HG03521 (cell line): ENCODE measurements around the gene INTS7.
"Not testable (repeated sequence)": the region's sequence is repeated elsewhere in the genome, so short reads cannot be mapped to it uniquely, and the experiment has no call there.

Source experiments
- ATAC-seq: cut with Tn5 transposase; IDR thresholded peaks from one replicate; pipeline ENCODE4 v1.9.1; 2021; ENCODE audit warnings: mild to moderate bottlenecking, moderate library complexity; ENCODE audit not compliant: unreplicated experiment

Gene INTS7

DNA sequence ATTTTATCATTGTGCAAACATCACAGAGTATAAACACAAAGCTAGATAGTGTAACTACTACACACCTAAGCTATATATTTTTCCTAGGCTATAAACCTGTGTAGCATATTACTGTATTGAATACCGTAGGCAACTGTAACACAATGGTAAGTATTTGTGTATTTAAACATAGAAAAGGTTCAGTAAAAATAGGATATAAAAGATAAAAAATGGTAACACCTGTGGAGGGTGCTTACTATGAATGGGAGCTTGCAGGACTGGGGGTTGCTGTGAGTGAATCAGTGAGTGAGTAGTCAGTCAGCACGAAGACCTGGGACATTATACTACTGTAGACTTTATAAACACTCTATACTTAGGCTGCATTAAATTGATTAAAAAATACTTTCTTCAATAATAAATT, 4.3 kb upstream of the INTS7 start:
- no peak for ATAC-seq

- ATAC-seq: no peak
These were observed 2.5 kb upstream of the INTS7 start for GRCh38 chr1:212037900-212038299.

DNA sequence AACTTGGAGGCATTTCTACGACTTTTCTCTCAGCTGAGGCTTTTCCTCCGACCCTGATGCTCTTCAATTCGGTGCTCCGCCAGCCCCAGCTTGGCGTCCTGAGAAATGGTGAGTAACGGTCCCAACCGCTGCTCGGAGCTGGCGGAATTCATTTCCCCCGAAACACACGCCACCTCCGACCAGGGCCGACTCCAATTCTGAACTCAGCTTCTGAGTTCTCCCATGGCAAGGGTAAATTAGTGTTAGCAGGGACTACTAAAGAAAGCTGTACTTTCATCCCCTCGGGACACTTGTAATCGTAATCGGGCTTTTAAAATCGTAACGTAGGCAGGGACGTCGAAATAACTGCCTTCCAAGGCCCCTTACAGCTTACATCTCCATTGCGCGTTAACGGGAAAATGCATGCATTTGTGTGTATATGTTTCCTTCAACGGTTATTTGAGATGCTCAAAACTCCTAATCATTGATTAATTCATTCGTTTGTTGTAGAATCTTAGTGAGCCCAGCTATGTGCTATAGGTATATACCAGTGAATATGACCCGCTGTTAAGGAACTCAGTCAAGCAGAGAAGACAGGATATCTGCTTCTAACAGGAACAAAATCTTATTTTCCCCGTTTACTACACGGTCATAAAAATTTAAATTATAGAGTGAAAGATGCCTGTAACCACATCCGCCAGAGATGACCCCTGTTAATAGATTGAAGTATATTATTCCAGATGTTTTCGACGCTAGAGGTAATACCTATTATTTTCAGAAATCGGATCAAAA, 663 bp upstream of the INTS7 start:
- peak; percentile 11 for ATAC-seq

GRCh38 chr1:212034516-212035122, 738 bp downstream of the INTS7 start:
- no peak for ATAC-seq

- ATAC-seq: no peak
These were observed 4.3 kb downstream of the INTS7 start for GRCh38 chr1:212030936-212031528.

DNA sequence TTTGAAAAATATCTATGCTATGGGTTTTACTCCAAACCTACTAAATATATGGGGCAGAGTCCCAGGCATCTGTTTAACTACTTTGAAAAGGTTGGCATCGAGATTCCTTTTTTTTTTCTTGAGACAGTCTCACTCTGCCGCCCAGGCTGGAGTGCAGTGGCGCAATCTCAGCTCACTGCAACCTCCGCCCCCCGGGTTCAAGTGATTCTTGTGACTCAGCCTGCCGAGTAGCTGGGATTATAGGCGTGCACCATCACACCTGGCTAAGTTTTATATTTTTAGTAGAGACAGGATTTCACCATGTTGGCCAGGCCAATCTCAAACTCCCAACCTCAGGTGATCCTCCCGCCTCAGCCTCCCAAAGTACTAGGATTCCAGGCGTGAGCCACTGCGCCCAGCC, 7.6 kb downstream of the INTS7 start:
- ATAC-seq: not testable (repeated sequence)

GRCh38 chr1:212024469-212025149, 10.7 kb downstream of the INTS7 start:
- no peak for ATAC-seq

DNA sequence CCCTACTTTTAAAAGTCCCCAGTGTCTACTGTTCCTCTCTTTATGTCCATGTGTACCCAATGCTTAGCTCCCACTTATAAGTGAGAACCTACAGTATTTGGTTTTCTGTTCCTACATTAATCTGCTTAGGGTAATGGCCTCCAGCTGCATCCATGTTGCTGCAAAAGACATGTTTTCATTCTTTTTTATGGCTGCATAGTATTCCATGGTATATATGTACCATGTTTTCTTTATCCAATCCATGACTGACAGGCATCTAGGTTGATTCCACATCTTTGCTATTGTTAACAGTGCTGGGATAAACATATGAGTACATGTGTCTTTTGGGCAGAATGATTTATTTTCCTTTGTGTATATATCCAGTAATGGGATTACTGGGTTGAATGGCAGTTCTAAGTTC, 12.4 kb downstream of the INTS7 start:
- ATAC-seq: not testable (repeated sequence)

DNA sequence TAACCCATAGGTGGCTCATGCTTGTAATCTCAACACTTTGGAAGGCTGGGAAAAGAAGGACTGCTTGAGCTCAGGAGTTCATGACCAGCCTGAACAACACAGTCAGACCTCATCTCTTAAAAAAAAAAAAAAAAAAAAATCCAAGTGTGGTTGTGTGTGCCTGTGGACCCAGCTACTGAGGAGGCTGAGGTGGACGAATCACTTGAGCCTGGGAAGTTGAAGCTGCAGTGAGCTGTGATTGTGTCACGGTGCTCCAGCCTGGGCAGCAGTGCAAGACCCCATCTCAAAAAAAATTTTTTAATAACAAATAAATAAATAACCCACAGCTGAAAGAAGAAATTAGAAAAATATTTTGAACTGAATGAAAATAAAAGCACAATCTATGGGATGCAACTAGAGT, 13.8 kb downstream of the INTS7 start:
- no peak for ATAC-seq

GRCh38 chr1:212020975-212021374, 14.4 kb downstream of the INTS7 start:
- ATAC-seq: no peak

DNA sequence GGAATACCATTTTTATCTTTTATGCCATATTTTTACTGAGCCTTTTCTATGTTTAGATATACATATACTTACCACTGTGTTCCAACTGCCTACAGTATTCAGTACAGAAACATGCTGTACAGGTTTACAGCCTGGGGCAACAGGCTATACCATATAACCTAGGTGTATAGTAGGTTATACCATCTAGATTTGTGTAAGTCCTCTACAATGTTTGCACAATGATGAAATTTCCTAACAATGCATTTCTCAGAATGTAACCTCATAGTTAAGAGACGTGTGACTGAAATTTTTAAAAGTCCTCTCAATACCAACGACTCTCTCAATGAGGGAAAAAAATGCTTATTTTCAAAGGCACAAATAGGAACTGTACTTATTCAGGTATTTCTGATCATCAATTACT, 21.7 kb downstream of the INTS7 start:
- ATAC-seq: no peak

DNA sequence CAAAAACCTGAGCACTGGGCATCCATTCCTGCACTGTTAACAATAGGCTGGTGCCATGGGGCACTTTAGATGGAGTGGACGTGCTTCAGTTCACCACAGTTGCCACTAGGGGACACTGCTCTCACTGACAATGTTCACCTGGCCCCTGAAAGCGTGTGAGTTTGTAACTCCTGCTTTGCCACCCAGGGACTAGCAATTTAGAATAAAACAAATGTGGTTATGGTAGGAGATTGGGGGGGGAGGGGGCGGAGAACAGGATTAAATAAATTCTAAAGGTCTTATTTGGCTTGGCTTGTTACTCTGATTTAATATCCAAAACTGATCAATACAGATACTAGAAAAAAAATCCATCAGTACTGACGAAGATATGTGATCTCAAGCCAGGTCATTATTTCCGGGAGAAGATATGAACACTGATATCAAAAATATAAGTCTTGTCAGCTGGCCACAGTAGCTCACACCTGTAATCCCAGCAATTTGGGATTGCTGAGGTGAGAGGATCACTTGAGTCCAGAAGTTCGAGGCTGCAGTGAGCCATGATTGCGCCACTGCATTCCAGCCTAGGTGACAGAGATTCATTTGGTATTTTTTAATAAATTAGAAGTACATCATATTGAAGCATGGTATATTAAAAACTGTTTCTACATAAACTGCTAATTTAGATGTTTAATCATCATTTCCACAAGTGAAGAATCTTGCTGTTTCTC, 23.2 kb downstream of the INTS7 start:
- peak; percentile 84 for ATAC-seq

DNA sequence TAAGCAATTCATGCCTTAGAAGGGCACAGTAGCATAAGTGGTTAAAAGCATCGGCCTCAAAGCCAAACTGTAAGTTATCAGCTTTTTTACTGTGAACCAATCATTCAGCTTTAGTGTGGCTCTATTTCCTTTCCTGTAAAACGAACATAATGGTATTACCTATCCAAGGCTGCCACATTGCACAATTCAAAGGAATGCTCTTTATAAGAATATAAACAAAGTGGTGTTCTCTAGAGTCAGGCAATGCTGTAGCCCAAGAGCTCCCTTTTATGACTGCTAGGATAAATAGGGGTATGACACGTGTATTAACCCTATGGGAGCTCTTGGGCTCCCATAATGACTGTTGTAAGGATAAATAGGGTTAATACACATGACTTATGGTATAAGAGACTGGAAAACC, 25.4 kb downstream of the INTS7 start:
- no peak for ATAC-seq

GRCh38 chr1:212009561-212009960, 25.8 kb downstream of the INTS7 start:
- ATAC-seq: no peak

DNA sequence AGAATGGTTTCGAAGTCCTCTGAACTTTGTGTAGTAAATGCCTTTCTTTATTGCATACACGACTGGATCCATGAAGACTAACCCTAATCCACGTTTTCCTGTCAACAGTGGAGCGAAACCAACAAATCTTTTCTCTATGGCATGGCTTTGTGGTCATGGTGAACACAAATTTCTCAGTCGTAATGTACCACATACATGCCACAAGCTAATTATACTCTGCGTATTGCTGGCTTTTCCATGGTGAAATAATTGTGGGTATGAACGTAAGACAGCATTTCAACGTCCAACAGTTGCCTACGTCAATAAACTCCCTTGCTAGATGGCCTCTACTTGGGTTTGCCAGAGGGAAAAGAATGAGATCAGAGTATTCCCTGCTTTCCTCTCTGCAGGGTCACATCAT, 27.5 kb downstream of the INTS7 start:
- no peak for ATAC-seq

DNA sequence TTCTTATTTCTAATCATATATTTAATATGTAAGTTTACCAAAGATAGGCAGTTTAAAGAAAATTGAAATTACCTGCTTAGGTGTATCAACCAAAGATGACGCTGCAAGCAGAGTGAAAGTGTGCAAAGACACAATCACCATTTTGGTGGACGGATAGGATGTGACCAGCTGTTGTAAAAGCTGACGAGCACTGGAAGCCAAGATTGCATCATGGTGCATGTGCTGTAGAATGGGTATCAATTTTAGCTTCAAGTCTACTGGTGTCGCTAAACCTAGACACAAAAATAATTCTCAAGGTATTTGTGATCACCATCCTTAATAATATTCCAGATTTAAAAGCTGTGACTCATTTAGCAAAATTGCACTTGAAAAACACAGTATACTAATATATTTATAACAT, 28.2 kb downstream of the INTS7 start:
- ATAC-seq: no peak

- no peak for ATAC-seq
These were observed 30.3 kb downstream of the INTS7 start for GRCh38 chr1:212004895-212005608.

- no peak for ATAC-seq
These were observed 32.8 kb downstream of the INTS7 start for GRCh38 chr1:212002536-212002935.

- not testable (repeated sequence) for ATAC-seq
These were observed 37.9 kb downstream of the INTS7 start for GRCh38 chr1:211997426-211997825.

GRCh38 chr1:211991695-211992094, 43.7 kb downstream of the INTS7 start:
- no peak for ATAC-seq
